Astrocyte (in vitro differentiated cells and primary cell): ENCODE results near the gene EVC. TPM values are rescaled to one million over a fixed set of nuclear protein-coding genes. Genes with fewer than 3 reads are reported as not detected.

Experiments
- DNase-seq: peaks from one replicate; pipeline ENCODE4 v3.0.0-alpha.2; 2010; ENCODE audit warnings: low read depth
- FAIRE-seq: peaks from 2 replicates; lab custom pipeline; 2011; peaks lifted over from hg19 to GRCh38; lab: Jason Lieb, UNC
- H2AFZ ChIP-seq: 2 replicates; pipeline ENCODE4 v1.6.0; 2012; ENCODE audit warnings: low read depth, low read length, inconsistent platforms
- H3K27ac ChIP-seq: 2 replicates; pipeline ENCODE4 v1.5.1; 2011; ENCODE audit warnings: low read depth, low read length, inconsistent platforms
- H3K27me3 ChIP-seq: 2 replicates; pipeline ENCODE4 v1.6.0; 2011; ENCODE audit warnings: low read length, inconsistent platforms; ENCODE audit not compliant: insufficient read depth
- H3K36me3 ChIP-seq: 2 replicates; pipeline ENCODE4 v1.5.1; 2011; ENCODE audit warnings: low read length, inconsistent platforms; ENCODE audit not compliant: insufficient read depth
- H3K4me1 ChIP-seq: 2 replicates; pipeline ENCODE4 v1.5.1; 2011; ENCODE audit warnings: low read length, inconsistent platforms; ENCODE audit not compliant: insufficient read depth
- H3K4me2 ChIP-seq: 2 replicates; pipeline ENCODE4 v1.6.0; 2012; ENCODE audit warnings: low read length, inconsistent platforms
- H3K4me3 ChIP-seq: 2 replicates; pipeline ENCODE4 v1.5.1; 2011; ENCODE audit warnings: low read depth, mild to moderate bottlenecking, low read length, inconsistent platforms; ENCODE audit not compliant: insufficient read depth
- H3K79me2 ChIP-seq: 2 replicates; pipeline ENCODE4 v1.6.0; 2012; ENCODE audit warnings: mild to moderate bottlenecking, low read length, inconsistent platforms; ENCODE audit not compliant: insufficient read depth
- H3K9ac ChIP-seq: 2 replicates; pipeline ENCODE4 v1.6.0; 2012; ENCODE audit warnings: mild to moderate bottlenecking, low read length, inconsistent platforms
- H3K9me3 ChIP-seq: 2 replicates; pipeline ENCODE4 v1.5.1; 2012; ENCODE audit warnings: low read depth, mild to moderate bottlenecking, low read length, inconsistent platforms; ENCODE audit not compliant: insufficient read depth
- H4K20me1 ChIP-seq: 2 replicates; pipeline ENCODE4 v1.6.0; 2012; ENCODE audit warnings: low read length, inconsistent platforms; ENCODE audit not compliant: insufficient read depth
- H3K27ac Mint-ChIP-seq: one replicate; pipeline ENCODE4 v1.8.0; 2021; ENCODE audit warnings: mild to moderate bottlenecking, mixed read lengths; ENCODE audit not compliant: unreplicated experiment
- H3K27me3 Mint-ChIP-seq: one replicate; pipeline ENCODE4 v1.8.0; 2021; ENCODE audit warnings: low read depth, mixed read lengths; ENCODE audit not compliant: unreplicated experiment
- H3K36me3 Mint-ChIP-seq: one replicate; pipeline ENCODE4 v1.8.0; 2021; ENCODE audit warnings: low read depth, mixed read lengths; ENCODE audit not compliant: unreplicated experiment
- H3K4me1 Mint-ChIP-seq: one replicate; pipeline ENCODE4 v1.8.0; 2021; ENCODE audit warnings: low read depth, mixed read lengths; ENCODE audit not compliant: unreplicated experiment
- H3K4me3 Mint-ChIP-seq: one replicate; pipeline ENCODE4 v1.8.0; 2021; ENCODE audit warnings: mild to moderate bottlenecking, moderate library complexity, mixed read lengths; ENCODE audit not compliant: unreplicated experiment
- H3K9me3 Mint-ChIP-seq: one replicate; pipeline ENCODE4 v1.8.0; 2021; ENCODE audit warnings: mild to moderate bottlenecking, mixed read lengths; ENCODE audit not compliant: unreplicated experiment
- CTCF ChIP-seq: IDR thresholded peaks from 2 replicates; pipeline ENCODE4 v1.5.1; 2011; ENCODE audit warnings: low read depth, mild to moderate bottlenecking, inconsistent platforms, low read length, moderate library complexity; ENCODE audit not compliant: insufficient read depth
- EZH2 ChIP-seq: IDR thresholded peaks from 2 replicates; pipeline ENCODE4 v1.6.1; 2012; ENCODE audit warnings: mild to moderate bottlenecking, low read length, inconsistent platforms; ENCODE audit not compliant: insufficient read depth
- total RNA-seq: library from RNA; stranded (reverse); gene quantifications from 2 replicates; pipeline ENCODE4 v1.2.1, GENCODE V29; 2021

The EVC gene
- total RNA-seq, 1 donor from 2014 or later, result 23.9 TPM

DNA sequence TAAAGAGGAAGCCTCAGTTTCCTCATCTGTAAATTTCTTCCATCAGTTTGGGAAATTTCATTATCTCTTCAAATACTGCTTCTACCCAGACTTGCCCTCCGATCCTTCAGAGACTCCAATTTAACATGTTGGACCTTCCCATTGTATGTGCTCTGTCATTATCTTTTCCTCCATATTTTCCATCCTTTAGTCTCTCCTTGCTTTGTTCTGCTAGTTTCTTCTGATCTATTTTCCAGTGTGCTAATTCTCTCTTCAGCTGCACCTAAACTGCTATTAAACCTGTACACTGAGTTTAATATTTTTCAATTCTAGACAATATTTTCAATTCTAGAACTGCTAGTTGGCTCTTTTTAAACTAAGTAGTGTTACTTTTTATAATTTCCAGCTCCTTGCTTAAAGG lies 65.5 kb downstream of the EVC start:
- H3K27ac Mint-ChIP-seq, result no peak overlapping the region
- H3K36me3 Mint-ChIP-seq, result peaks cover 44% of the 10 kb centered on the region
- peaks cover 7% of the 10 kb centered on the region for H3K4me1 ChIP-seq

DNA sequence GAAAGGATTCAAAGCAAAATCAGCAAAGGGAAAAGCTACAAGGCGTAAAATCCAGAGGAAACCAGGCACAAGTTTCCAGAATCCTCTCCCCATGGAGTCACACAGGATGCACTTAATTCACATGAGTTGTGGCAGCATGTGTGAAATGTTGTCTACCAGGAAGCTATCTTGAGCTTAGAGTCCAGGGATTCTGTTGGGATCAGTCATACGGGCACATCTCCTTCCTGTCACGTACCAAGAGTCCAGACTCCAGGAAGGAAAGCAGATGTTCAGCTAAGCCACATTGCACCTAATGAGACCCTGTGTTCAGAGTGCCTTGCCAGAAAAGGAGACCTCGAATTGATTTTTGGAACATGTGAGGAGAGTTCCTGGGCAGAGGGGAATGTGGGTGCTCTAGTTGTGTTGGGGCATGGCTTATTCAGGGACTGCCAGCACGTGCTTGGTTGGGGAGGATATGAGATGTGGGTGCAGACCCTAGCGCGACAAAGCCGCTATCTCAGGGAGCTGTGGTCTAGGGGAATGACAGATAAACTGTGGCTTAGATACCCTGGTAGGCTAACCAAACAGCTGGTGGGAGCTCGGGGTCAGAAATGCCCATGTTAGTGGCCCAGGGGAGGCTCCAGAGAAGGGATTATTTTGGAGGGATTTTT lies 70.0 kb downstream of the EVC start:
- no peak overlapping the region for H3K4me3 Mint-ChIP-seq
- no peak overlapping the region for H3K9ac ChIP-seq
- no peak overlapping the region for H2AFZ ChIP-seq
- no peak for TF ChIP-seq CTCF
- no peak for TF ChIP-seq EZH2
- peaks cover 24% of the 10 kb centered on the region for H4K20me1 ChIP-seq
- H3K4me1 ChIP-seq, result peaks cover 15% of the 10 kb centered on the region
- H3K27me3 ChIP-seq, result no peaks in the 10 kb centered on the region
- peaks cover 33% of the 10 kb centered on the region for H3K36me3 Mint-ChIP-seq
- FAIRE-seq, result no peak
- no peak overlapping the region for H3K27ac ChIP-seq
- no peak overlapping the region for H3K4me3 ChIP-seq
- peaks cover 15% of the 10 kb centered on the region for H3K79me2 ChIP-seq
- peaks cover 5% of the 10 kb centered on the region for H3K9me3 ChIP-seq
- no peaks in the 10 kb centered on the region for H3K4me1 Mint-ChIP-seq
- no peaks in the 10 kb centered on the region for H3K27me3 Mint-ChIP-seq
- peak; percentile 40 for DNase-seq
- H3K9me3 Mint-ChIP-seq, result peaks cover 19% of the 10 kb centered on the region
- no peak overlapping the region for H3K27ac Mint-ChIP-seq
- H3K4me2 ChIP-seq, result no peak overlapping the region
- peaks cover 28% of the 10 kb centered on the region for H3K36me3 ChIP-seq

More for the DNA sequence above, 65.5 kb downstream of the EVC start:
- H3K27me3 Mint-ChIP-seq, result no peaks in the 10 kb centered on the region
- peaks cover 24% of the 10 kb centered on the region for H3K9me3 Mint-ChIP-seq
- Histone ChIP-seq H3K79me2 (peaks cover 11% of the 10 kb centered on the region), H3K27ac (no peak overlapping the region), H3K9ac (no peak overlapping the region), H2AFZ (no peak overlapping the region), H4K20me1 (peaks cover under 1% of the 10 kb centered on the region), H3K4me2 (no peak overlapping the region), H3K4me3 (no peak overlapping the region), H3K27me3 (no peaks in the 10 kb centered on the region), H3K36me3 (peaks cover 12% of the 10 kb centered on the region), H3K9me3 (peaks cover 5% of the 10 kb centered on the region)
- no peak for TF ChIP-seq EZH2
- TF ChIP-seq CTCF, result no peak
- no peak for DNase-seq
- H3K4me3 Mint-ChIP-seq, result no peak overlapping the region
- peaks cover 8% of the 10 kb centered on the region for H3K4me1 Mint-ChIP-seq
- no peak for FAIRE-seq

DNA sequence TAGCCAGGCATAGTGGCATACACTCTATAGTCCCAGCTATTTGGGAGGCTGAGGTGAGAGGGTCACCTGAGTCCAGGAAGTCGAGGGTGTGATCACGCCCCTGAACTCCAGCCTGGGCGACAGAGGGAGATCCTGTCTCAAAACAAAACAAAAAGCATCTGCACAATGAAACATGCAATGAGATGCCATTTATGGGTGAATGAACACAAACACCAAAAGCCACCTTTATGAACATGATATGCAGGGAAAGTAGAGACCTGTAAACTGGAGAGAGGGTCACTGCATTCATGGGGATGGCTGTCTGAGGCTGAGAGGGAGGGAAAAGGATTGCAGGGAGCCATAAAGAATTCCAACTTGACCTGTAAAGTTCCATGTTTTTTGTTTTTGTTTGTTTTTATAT lies 70.7 kb downstream of the EVC start:
- Histone ChIP-seq H3K9me3 (no peaks in the 10 kb centered on the region), H3K4me2 (no peak overlapping the region), H3K36me3 (peaks cover 23% of the 10 kb centered on the region), H2AFZ (no peak overlapping the region), H3K9ac (no peak overlapping the region), H4K20me1 (peaks cover 26% of the 10 kb centered on the region), H3K27me3 (no peaks in the 10 kb centered on the region), H3K79me2 (peaks cover 15% of the 10 kb centered on the region), H3K4me1 (peaks cover 17% of the 10 kb centered on the region), H3K27ac (no peak overlapping the region), H3K4me3 (no peak overlapping the region)
- no peak for TF ChIP-seq EZH2
- TF ChIP-seq CTCF, result no peak
- H3K9me3 Mint-ChIP-seq, result peaks cover 12% of the 10 kb centered on the region
- peaks cover 27% of the 10 kb centered on the region for H3K36me3 Mint-ChIP-seq
- no peaks in the 10 kb centered on the region for H3K27me3 Mint-ChIP-seq
- FAIRE-seq (no peak), DNase-seq (no peak)
- H3K4me1 Mint-ChIP-seq, result no peaks in the 10 kb centered on the region
- no peak overlapping the region for H3K4me3 Mint-ChIP-seq
- H3K27ac Mint-ChIP-seq, result no peak overlapping the region
